K562 (cell line): ENCODE data around the gene SYNPO. TPM values are rescaled to one million over a fixed set of nuclear protein-coding genes. Genes with fewer than 3 reads are reported as not detected.

ENCODE experiments used
- ARID2 ChIP-seq: fragments of 450-650 bp; IDR thresholded peaks from 2 replicates; pipeline ENCODE4 v1.6.1; 2017; ENCODE audit warnings: antibody characterized with exemption, mild to moderate bottlenecking
- CC2D1A ChIP-seq: fragments of 450-650 bp; IDR thresholded peaks from 2 replicates; pipeline ENCODE4 v1.6.1; 2017; ENCODE audit warnings: mild to moderate bottlenecking
- CREM ChIP-seq: IDR thresholded peaks from 2 replicates; pipeline ENCODE4 v1.6.1; 2014; ENCODE audit warnings: antibody characterized with exemption, low read depth
- E2F3 ChIP-seq: fragments of 250-450 bp; sonication (Bioruptor Pico); IDR thresholded peaks from 2 replicates; pipeline ENCODE4 v1.4.0; 2020; ENCODE audit warnings: mild to moderate bottlenecking
- ETS2 ChIP-seq: IDR thresholded peaks from 2 replicates; pipeline ENCODE4 v1.6.1; 2016; ENCODE audit warnings: borderline replicate concordance, missing genetic modification characterization, mild to moderate bottlenecking, moderate library complexity, missing compliant biosample characterization; ENCODE audit not compliant: poor library complexity, severe bottlenecking
- GABPB1 ChIP-seq: sonication (generic); formaldehyde crosslinking; IDR thresholded peaks from 2 replicates; pipeline ENCODE4 v1.8.0; 2022; ENCODE audit warnings: mild to moderate bottlenecking, missing genetic modification reagents
- NELFE ChIP-seq: IDR thresholded peaks from 2 replicates; pipeline ENCODE4 v1.6.1; 2011; ENCODE audit warnings: mild to moderate bottlenecking; ENCODE audit not compliant: insufficient read depth, insufficient read length
- POLR2G ChIP-seq: fragments of 200-400 bp; formaldehyde crosslinking; IDR thresholded peaks from 2 replicates; pipeline ENCODE4 v1.6.1; 2017; ENCODE audit warnings: low read depth, mild to moderate bottlenecking, antibody characterized with exemption, low read length, moderate library complexity
- SMC3 ChIP-seq: conservative IDR thresholded peaks from 2 replicates; pipeline ENCODE4 v1.6.1; 2011; ENCODE audit warnings: low read depth, low read length, improper control_type of control experiment; ENCODE audit not compliant: insufficient read depth
- STAT5A ChIP-seq: IDR thresholded peaks from 2 replicates; pipeline ENCODE4 v1.6.1; 2012; ENCODE audit warnings: low read length, inconsistent platforms, borderline replicate concordance
- THRAP3 ChIP-seq: fragments of 450-650 bp; IDR thresholded peaks from 2 replicates; pipeline ENCODE4 v1.6.1; 2016; ENCODE audit warnings: mild to moderate bottlenecking, inconsistent platforms, borderline replicate concordance
- YY1 ChIP-seq, 3 experiments: IDR thresholded peaks; 2 replicates each; pipeline ENCODE4 v1.6.1; 2011; ENCODE audit warnings: low read length in 2 of 3, mild to moderate bottlenecking in 2 of 3, moderate library complexity in 2 of 3, borderline replicate concordance in 1 of 3, control low read depth in 1 of 3, low read depth in 1 of 3; ENCODE audit not compliant: insufficient read depth in 3 of 3, insufficient replicate concordance in 2 of 3, control insufficient read depth in 1 of 3, insufficient read length in 1 of 3; ENCODE audit errors: extremely low read depth in 1 of 3
- ZNF143 ChIP-seq: sonication (generic); formaldehyde crosslinking; IDR thresholded peaks from 2 replicates; pipeline ENCODE4 v1.9.0; 2022; ENCODE audit warnings: mild to moderate bottlenecking, missing genetic modification reagents
- polyA plus RNA-seq, 8 experiments: library from polyadenylated mRNA; depleted of rRNA in 4 of 8; stranded (reverse) in 5 of 8; unstranded in 3 of 8; fragments of >200 nt; fragmentation: Nextera tagmentation in 2 of 8; fragmentation: Illumina TruSeq in 1 of 8; extraction: Ambion mirVana in 2 of 8; extraction: Trizol in 1 of 8; gene quantifications; 2 replicates each; pipeline versions ENCODE4 v1.2.1 to v1.2.3, GENCODE V29; 2011 to 2014; ENCODE audit warnings: inconsistent platforms in 1 of 8, missing spikeins in 1 of 8
- total RNA-seq, 7 experiments: library from RNA; depleted of rRNA in 6 of 7; stranded (reverse); fragments of >200 nt in 6 of 7; fragmentation: Illumina TruSeq in 2 of 7; extraction: Trizol in 2 of 7; gene quantifications; 2 replicates each; pipeline versions ENCODE4 v1.2.1 to v1.2.3, GENCODE V29; 2011 to 2021; ENCODE audit warnings: low replicate concordance in 1 of 7
- TF ChIP-seq, protein P1 (sequence below), 3 experiments: IDR thresholded peaks in 2 of 3; conservative IDR thresholded peaks in 1 of 3; 2 replicates each; pipeline ENCODE4 v1.5.1; 2011 to 2012; ENCODE audit warnings: low read length in 3 of 3, mild to moderate bottlenecking in 3 of 3, control low read depth in 2 of 3, improper control_type of control experiment in 1 of 3, inconsistent platforms in 1 of 3, low read depth in 1 of 3, mixed read lengths in 1 of 3, moderate library complexity in 1 of 3; ENCODE audit not compliant: insufficient read depth in 2 of 3
- TF ChIP-seq, protein P2 (sequence below): sonication (generic); formaldehyde crosslinking; IDR thresholded peaks from 2 replicates; pipeline ENCODE4 v1.4.0; 2020; ENCODE audit warnings: mild to moderate bottlenecking, missing genetic modification reagents
- TF ChIP-seq, protein P3 (sequence below): fragments of 450-650 bp; IDR thresholded peaks from 2 replicates; pipeline ENCODE4 v1.7.1; 2018; ENCODE audit warnings: mild to moderate bottlenecking, low read depth; ENCODE audit not compliant: partially characterized antibody
- TF ChIP-seq, protein P4 (sequence below): conservative IDR thresholded peaks from 2 replicates; pipeline ENCODE4 v1.6.1; 2011; ENCODE audit warnings: low read depth, mild to moderate bottlenecking, low read length; ENCODE audit not compliant: control insufficient read depth

SYNPO gene
- total and polyA plus RNA-seq, 9 of the 15 experiments (the other 6 are each of a cell fraction or from before 2014, with no cell fraction given): 0.01 to 0.31 (median 0.03) TPM; not detected in 4

DNA sequence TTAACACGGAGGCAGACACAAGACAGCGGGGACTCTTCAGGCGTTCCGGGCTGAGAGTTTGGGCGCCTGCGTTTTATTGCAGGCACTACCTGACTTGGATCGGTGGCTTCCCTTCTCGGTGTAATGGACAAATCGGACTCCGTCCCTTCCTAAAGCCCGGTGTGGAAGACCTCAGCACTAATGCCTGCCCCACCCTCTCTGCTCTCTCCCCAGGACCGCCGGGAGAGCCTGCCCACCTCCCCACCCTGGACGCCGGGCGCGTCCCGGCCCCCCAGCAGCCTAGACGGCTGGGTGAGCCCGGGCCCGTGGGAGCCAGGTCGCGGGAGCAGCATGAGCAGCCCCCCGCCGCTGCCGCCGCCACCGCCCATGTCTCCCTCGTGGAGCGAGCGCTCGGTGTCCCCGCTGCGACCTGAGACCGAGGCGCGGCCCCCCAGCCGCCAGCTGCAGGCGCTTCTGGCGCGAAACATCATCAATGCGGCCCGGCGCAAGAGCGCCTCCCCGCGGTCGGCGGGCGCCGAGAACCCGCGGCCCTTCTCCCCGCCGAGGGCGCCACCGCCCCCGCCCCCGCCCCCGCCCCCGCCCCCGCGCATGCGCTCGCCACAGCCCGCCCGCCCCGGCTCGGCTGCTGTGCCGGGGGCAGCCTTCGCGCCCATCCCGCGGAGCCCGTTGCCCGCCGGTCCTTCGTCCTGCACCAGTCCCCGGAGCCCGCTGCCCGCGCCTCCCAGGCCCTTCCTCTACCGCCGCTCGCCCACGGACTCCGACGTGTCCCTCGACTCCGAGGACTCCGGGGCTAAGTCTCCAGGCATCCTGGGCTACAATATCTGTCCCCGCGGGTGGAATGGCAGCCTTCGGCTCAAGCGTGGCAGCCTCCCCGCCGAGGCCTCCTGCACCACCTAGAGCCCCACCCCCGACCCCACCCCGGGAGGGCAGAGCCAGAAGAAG lies 16.0 kb downstream of the SYNPO start (continued):
- TF ChIP-seq SMC3 (peak; percentile 73), ETS2 (tag) (no peak), CREM (peak; percentile 53), CC2D1A (no peak), E2F3 (CRISPR knock-in tag) (peak; percentile 83; the same call in 1 of the 2 replicates), NELFE (no peak), ZNF143 (no peak), STAT5A (no peak), THRAP3 (no peak), ARID2 (0 out of 2 replicates have a peak, but pooled peaks have one; percentile 44), POLR2G (peak; percentile 84), GABPB1 (CRISPR knock-in tag) (peak; percentile 52; the same call in 1 of the 2 replicates), YY1 (IDR thresholded peaks at IDR 0.05; ENCODE audit: borderline replicate concordance in 1 of 3, control insufficient read depth in 1 of 3, extremely low read depth in 1 of 3, insufficient read depth in 3 of 3, insufficient read length in 1 of 3, insufficient replicate concordance in 2 of 3, low read depth in 1 of 3, low read length in 2 of 3) (peak in 2 of 3 experiments; percentile 53 to 65)
- TF ChIP-seq, protein P1, sequence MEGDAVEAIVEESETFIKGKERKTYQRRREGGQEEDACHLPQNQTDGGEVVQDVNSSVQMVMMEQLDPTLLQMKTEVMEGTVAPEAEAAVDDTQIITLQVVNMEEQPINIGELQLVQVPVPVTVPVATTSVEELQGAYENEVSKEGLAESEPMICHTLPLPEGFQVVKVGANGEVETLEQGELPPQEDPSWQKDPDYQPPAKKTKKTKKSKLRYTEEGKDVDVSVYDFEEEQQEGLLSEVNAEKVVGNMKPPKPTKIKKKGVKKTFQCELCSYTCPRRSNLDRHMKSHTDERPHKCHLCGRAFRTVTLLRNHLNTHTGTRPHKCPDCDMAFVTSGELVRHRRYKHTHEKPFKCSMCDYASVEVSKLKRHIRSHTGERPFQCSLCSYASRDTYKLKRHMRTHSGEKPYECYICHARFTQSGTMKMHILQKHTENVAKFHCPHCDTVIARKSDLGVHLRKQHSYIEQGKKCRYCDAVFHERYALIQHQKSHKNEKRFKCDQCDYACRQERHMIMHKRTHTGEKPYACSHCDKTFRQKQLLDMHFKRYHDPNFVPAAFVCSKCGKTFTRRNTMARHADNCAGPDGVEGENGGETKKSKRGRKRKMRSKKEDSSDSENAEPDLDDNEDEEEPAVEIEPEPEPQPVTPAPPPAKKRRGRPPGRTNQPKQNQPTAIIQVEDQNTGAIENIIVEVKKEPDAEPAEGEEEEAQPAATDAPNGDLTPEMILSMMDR (IDR thresholded peaks at IDR 0.05 in 2 of 3, conservative IDR thresholded peaks at IDR 0.05 in 1 of 3; ENCODE audit: insufficient read depth in 2 of 3, low read depth in 1 of 3, low read length in 3 of 3): peak; percentile 44 to 90 (median 77); a peak in 5 of 6 replicates
- TF ChIP-seq, protein P2, sequence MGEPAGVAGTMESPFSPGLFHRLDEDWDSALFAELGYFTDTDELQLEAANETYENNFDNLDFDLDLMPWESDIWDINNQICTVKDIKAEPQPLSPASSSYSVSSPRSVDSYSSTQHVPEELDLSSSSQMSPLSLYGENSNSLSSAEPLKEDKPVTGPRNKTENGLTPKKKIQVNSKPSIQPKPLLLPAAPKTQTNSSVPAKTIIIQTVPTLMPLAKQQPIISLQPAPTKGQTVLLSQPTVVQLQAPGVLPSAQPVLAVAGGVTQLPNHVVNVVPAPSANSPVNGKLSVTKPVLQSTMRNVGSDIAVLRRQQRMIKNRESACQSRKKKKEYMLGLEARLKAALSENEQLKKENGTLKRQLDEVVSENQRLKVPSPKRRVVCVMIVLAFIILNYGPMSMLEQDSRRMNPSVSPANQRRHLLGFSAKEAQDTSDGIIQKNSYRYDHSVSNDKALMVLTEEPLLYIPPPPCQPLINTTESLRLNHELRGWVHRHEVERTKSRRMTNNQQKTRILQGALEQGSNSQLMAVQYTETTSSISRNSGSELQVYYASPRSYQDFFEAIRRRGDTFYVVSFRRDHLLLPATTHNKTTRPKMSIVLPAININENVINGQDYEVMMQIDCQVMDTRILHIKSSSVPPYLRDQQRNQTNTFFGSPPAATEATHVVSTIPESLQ (CRISPR knock-in tag): 0 out of 2 replicates have a peak, but pooled peaks have one; percentile 77
- TF ChIP-seq, protein P3, sequence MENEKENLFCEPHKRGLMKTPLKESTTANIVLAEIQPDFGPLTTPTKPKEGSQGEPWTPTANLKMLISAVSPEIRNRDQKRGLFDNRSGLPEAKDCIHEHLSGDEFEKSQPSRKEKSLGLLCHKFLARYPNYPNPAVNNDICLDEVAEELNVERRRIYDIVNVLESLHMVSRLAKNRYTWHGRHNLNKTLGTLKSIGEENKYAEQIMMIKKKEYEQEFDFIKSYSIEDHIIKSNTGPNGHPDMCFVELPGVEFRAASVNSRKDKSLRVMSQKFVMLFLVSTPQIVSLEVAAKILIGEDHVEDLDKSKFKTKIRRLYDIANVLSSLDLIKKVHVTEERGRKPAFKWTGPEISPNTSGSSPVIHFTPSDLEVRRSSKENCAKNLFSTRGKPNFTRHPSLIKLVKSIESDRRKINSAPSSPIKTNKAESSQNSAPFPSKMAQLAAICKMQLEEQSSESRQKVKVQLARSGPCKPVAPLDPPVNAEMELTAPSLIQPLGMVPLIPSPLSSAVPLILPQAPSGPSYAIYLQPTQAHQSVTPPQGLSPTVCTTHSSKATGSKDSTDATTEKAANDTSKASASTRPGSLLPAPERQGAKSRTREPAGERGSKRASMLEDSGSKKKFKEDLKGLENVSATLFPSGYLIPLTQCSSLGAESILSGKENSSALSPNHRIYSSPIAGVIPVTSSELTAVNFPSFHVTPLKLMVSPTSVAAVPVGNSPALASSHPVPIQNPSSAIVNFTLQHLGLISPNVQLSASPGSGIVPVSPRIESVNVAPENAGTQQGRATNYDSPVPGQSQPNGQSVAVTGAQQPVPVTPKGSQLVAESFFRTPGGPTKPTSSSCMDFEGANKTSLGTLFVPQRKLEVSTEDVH: peak; percentile 48
- TF ChIP-seq, protein P4, sequence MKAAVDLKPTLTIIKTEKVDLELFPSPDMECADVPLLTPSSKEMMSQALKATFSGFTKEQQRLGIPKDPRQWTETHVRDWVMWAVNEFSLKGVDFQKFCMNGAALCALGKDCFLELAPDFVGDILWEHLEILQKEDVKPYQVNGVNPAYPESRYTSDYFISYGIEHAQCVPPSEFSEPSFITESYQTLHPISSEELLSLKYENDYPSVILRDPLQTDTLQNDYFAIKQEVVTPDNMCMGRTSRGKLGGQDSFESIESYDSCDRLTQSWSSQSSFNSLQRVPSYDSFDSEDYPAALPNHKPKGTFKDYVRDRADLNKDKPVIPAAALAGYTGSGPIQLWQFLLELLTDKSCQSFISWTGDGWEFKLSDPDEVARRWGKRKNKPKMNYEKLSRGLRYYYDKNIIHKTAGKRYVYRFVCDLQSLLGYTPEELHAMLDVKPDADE: 0 out of 2 replicates have a peak, but pooled peaks have one; percentile 40
